ENCODE measurements around the gene GNG12.

DNA sequence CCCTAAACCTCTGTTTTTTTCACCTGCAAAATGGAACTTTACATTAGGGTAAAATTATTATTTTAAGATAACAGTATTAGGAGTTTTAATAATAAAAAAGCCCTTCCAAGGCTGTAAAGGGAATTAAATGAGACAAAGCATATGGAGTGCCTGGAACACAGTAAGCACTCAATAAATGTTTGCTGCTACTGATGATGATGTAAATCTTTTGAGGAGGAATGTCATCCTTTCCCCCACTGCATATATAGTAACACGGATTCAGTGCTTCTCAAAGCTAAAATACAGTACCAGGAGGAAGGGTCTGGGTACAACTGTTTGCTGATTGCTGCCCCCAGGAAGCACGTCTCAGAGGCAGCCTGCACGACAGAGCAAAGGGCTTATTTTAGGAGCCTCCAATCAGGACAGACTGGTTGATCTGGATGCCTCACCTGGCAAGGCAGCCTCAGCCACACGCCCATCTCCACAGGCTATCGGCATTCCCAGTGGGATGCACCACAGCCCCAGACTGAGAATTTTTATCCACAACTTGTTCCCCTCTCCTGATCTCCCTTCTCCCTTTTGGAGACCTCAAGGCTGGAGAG is 83.9 kb downstream of the GNG12 start:
- TF ChIP-seq SREBF2 (CRISPR knock-in tag; IDR thresholded peaks at IDR 0.05) (no peak), EP300 (IDR thresholded peaks at IDR 0.05; ENCODE audit: low read length) (no peak), MTA2 (IDR thresholded peaks at IDR 0.05; ENCODE audit: low read depth) (no peak), TCF7 (IDR thresholded peaks at IDR 0.05; ENCODE audit: borderline replicate concordance) (no peak), BCOR (IDR thresholded peaks at IDR 0.05) (no peak), TEAD4 (IDR thresholded peaks at IDR 0.05; ENCODE audit: low read length) (no peak), TEAD4 (CRISPR knock-in tag; IDR thresholded peaks at IDR 0.05; ENCODE audit: borderline replicate concordance) (no peak), ZNF57 (CRISPR knock-in tag; IDR thresholded peaks at IDR 0.05) (no peak), ZFP36 (IDR thresholded peaks at IDR 0.05; ENCODE audit: low read depth, low read length, partially characterized antibody) (no peak)
- TF ChIP-seq, protein P1, sequence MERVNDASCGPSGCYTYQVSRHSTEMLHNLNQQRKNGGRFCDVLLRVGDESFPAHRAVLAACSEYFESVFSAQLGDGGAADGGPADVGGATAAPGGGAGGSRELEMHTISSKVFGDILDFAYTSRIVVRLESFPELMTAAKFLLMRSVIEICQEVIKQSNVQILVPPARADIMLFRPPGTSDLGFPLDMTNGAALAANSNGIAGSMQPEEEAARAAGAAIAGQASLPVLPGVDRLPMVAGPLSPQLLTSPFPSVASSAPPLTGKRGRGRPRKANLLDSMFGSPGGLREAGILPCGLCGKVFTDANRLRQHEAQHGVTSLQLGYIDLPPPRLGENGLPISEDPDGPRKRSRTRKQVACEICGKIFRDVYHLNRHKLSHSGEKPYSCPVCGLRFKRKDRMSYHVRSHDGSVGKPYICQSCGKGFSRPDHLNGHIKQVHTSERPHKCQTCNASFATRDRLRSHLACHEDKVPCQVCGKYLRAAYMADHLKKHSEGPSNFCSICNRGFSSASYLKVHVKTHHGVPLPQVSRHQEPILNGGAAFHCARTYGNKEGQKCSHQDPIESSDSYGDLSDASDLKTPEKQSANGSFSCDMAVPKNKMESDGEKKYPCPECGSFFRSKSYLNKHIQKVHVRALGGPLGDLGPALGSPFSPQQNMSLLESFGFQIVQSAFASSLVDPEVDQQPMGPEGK (CRISPR knock-in tag; IDR thresholded peaks at IDR 0.05; ENCODE audit: borderline replicate concordance), result no peak
- TF ChIP-seq, protein P2, sequence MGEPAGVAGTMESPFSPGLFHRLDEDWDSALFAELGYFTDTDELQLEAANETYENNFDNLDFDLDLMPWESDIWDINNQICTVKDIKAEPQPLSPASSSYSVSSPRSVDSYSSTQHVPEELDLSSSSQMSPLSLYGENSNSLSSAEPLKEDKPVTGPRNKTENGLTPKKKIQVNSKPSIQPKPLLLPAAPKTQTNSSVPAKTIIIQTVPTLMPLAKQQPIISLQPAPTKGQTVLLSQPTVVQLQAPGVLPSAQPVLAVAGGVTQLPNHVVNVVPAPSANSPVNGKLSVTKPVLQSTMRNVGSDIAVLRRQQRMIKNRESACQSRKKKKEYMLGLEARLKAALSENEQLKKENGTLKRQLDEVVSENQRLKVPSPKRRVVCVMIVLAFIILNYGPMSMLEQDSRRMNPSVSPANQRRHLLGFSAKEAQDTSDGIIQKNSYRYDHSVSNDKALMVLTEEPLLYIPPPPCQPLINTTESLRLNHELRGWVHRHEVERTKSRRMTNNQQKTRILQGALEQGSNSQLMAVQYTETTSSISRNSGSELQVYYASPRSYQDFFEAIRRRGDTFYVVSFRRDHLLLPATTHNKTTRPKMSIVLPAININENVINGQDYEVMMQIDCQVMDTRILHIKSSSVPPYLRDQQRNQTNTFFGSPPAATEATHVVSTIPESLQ (CRISPR knock-in tag; IDR thresholded peaks at IDR 0.05), result no peak
- TF ChIP-seq, protein P3, sequence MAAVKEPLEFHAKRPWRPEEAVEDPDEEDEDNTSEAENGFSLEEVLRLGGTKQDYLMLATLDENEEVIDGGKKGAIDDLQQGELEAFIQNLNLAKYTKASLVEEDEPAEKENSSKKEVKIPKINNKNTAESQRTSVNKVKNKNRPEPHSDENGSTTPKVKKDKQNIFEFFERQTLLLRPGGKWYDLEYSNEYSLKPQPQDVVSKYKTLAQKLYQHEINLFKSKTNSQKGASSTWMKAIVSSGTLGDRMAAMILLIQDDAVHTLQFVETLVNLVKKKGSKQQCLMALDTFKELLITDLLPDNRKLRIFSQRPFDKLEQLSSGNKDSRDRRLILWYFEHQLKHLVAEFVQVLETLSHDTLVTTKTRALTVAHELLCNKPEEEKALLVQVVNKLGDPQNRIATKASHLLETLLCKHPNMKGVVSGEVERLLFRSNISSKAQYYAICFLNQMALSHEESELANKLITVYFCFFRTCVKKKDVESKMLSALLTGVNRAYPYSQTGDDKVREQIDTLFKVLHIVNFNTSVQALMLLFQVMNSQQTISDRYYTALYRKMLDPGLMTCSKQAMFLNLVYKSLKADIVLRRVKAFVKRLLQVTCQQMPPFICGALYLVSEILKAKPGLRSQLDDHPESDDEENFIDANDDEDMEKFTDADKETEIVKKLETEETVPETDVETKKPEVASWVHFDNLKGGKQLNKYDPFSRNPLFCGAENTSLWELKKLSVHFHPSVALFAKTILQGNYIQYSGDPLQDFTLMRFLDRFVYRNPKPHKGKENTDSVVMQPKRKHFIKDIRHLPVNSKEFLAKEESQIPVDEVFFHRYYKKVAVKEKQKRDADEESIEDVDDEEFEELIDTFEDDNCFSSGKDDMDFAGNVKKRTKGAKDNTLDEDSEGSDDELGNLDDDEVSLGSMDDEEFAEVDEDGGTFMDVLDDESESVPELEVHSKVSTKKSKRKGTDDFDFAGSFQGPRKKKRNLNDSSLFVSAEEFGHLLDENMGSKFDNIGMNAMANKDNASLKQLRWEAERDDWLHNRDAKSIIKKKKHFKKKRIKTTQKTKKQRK (IDR thresholded peaks at IDR 0.05; ENCODE audit: borderline replicate concordance, low read depth, low read length), result no peak
- TF ChIP-seq, protein P4, sequence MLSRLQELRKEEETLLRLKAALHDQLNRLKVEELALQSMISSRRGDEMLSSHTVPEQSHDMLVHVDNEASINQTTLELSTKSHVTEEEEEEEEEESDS (CRISPR knock-in tag; IDR thresholded peaks at IDR 0.05), result no peak
- TF ChIP-seq, protein P5, sequence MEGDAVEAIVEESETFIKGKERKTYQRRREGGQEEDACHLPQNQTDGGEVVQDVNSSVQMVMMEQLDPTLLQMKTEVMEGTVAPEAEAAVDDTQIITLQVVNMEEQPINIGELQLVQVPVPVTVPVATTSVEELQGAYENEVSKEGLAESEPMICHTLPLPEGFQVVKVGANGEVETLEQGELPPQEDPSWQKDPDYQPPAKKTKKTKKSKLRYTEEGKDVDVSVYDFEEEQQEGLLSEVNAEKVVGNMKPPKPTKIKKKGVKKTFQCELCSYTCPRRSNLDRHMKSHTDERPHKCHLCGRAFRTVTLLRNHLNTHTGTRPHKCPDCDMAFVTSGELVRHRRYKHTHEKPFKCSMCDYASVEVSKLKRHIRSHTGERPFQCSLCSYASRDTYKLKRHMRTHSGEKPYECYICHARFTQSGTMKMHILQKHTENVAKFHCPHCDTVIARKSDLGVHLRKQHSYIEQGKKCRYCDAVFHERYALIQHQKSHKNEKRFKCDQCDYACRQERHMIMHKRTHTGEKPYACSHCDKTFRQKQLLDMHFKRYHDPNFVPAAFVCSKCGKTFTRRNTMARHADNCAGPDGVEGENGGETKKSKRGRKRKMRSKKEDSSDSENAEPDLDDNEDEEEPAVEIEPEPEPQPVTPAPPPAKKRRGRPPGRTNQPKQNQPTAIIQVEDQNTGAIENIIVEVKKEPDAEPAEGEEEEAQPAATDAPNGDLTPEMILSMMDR (IDR thresholded peaks at IDR 0.05 in 2 of 3, conservative IDR thresholded peaks at IDR 0.05 in 1 of 3; ENCODE audit: insufficient read depth in 2 of 3, low read depth in 1 of 3, low read length in 3 of 3), result no peak
- TF ChIP-seq, protein P6, sequence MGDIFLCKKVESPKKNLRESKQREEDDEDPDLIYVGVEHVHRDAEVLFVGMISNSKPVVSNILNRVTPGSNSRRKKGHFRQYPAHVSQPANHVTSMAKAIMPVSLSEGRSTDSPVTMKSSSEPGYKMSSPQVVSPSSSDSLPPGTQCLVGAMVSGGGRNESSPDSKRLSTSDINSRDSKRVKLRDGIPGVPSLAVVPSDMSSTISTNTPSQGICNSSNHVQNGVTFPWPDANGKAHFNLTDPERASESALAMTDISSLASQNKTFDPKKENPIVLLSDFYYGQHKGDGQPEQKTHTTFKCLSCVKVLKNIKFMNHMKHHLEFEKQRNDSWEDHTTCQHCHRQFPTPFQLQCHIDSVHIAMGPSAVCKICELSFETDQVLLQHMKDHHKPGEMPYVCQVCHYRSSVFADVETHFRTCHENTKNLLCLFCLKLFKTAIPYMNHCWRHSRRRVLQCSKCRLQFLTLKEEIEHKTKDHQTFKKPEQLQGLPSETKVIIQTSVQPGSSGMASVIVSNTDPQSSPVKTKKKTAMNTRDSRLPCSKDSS (IDR thresholded peaks at IDR 0.05; ENCODE audit: low read depth, partially characterized antibody), result no peak

Measured in K562 (cell line).